Left renal pelvis (tissue), 4 donors: ENCODE data around the gene KRTAP5-2. TPM values are rescaled to one million over a fixed set of nuclear protein-coding genes. Genes with fewer than 3 reads are reported as not detected.

Source experiments
- DNase-seq, 4 donors: peaks; one replicate each; pipeline ENCODE4 v3.0.0-alpha.2; 2013; ENCODE audit warnings: low read depth in 4 of 4, low spot score in 3 of 4
- polyA plus RNA-seq, 4 donors: library from polyadenylated mRNA; unstranded; fragments of 120-200 nt; gene quantifications; one replicate each; pipeline ENCODE4 v1.2.1, GENCODE V29; 2013; ENCODE audit not compliant: insufficient read length in 4 of 4

KRTAP5-2 gene
- polyA plus RNA-seq, 4 donors = not detected

DNA sequence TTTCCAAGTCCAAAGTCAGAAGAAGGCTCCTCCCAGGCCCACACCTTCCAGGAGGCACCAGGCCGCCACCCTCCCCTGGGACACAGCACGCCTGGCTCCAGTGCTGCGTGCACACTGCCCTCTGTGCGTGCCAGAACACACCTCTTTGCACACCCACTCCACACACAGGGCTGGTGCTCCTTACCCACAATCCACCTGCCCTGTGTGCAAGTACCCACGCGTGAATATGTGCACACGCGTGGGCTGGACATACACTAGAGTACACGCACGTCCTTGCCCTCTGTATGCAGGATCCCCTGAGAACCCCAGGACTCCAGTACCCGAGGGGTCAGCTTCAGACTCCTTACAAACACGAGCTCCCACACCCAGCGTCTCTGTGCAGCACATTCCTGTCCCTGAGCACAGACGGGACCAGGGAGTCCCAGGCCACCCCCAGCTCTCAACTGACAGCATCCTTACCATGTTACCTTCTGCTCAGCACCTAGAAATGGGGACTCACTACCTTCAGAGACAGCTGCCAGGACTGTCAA, 28.8 kb downstream of the KRTAP5-2 start:
- DNase-seq = no peak

DNA sequence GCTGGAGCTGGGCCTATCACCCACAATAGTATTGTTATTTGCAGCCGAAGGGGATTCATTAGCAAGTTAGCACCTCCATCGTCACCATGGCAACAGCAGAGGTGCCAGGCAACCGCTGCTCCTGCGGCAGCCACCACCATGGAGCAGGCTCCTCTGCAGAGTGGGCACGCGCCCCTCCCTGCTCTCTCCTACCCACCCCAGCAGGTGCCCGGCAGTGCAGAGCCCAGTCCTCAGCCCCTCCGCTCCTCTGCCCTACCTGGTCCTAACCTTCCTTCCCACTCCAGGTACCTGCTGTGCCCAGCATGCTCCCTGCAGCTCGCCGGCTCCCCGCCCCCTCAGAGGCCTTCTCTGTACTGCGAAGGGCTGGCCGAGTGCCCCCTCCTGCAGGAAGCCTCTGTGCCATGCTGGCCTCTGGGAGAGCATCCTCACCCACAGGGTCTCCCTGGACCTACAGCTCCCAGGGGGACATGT, 29.6 kb downstream of the KRTAP5-2 start:
- DNase-seq = no peak

DNA sequence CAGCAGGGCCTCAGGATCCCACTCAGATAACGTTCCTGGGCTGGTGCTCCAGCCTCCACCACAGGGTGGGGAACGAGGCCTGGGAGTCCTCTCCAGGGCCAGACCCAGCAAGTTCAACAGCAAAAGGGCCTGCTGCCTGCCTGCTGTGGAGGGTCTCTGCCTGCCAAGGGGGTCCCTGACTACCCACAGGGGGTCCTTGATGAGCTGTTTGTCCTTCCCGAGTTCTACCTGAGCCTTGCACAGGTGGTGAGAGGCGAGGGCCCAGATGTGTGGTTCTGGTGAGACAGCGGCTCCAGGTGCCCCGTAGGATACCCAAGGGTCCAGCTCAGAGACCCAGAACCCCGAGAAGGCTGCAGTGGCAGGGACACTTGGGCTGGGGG, 30.4 kb downstream of the KRTAP5-2 start:
- DNase-seq = no peak

DNA sequence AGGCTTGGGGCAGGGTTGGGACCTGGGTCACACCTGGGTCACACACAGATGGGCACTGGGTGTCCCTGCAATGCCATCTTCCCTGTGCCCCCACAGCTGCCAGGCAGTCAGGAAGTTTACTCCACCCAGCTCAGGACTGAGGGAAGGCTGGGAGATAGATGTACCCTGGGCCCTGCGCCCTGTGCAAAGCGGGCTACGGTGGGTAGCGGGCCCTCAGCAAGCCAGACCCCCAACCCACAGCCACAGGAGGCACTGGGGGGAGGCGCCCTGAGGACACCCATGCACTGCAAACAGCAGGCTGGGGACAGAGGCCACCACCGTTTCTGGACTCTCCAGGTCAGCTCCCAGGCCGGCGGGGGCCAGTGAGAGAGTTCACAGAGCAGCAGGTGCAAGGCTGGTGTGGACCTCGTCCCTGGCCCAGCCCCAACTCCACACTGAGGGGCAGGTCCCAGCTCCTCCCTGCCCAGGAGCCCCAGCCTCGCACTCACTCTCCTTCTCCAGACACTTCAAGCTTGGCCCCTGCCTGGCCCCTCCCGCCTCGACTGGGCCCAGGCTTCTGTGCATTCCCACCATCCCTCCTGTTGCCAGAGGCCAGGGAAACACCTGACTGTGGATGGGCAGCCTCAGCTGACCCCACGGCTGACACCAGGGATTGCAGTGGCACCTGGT, 30.9 kb downstream of the KRTAP5-2 start:
- DNase-seq = no peak

DNA sequence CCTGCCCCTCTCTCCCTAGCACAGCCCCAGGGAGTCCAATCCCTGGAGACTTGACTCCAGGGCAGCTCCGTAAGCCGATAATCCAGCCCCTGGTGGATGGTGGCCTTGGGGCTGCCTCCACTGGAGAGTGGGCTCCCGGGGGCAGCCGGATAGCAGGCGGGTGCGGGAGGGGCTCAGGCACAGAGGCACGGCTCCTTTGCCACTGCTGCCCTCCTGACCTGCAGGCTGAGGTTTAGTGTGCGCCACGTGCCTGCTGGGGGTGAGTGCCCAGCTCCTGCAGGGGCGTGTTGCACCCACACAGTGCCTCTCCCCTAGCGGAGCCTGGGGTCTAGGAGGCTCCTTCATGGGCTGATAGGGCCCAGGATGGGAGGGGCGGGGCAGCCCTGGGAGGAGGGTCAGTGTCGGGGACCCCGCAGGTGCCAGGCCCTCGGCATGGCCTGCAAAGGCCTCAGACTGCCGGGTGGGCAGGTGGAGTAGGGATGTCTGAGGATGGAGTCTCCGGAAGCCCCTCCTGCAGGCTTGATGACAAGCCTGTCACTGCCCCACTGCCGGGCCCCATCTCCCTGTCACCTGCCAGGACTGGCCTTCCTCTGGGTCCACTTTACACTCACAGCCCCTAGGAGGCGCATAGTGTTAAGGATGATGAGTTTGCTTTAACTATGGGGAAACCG, 31.6 kb downstream of the KRTAP5-2 start:
- no peak for DNase-seq

DNA sequence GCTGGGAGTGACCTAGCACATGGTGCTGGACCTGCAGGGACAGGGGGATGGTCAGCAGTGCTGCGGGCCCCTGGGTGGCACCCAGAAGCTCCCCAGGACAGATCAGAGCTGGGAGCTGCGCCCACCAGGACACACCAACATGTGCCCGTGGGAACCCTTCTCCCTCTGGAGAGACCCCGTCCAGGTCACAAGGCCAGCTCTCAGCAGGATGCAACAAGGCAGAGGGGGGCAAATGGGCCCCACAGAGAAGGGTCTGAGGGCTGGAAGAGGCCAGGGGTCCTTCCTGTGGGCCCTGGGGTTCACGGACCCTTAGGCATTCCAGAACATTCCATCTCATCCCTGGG, 32.2 kb downstream of the KRTAP5-2 start:
- DNase-seq = no peak

DNA sequence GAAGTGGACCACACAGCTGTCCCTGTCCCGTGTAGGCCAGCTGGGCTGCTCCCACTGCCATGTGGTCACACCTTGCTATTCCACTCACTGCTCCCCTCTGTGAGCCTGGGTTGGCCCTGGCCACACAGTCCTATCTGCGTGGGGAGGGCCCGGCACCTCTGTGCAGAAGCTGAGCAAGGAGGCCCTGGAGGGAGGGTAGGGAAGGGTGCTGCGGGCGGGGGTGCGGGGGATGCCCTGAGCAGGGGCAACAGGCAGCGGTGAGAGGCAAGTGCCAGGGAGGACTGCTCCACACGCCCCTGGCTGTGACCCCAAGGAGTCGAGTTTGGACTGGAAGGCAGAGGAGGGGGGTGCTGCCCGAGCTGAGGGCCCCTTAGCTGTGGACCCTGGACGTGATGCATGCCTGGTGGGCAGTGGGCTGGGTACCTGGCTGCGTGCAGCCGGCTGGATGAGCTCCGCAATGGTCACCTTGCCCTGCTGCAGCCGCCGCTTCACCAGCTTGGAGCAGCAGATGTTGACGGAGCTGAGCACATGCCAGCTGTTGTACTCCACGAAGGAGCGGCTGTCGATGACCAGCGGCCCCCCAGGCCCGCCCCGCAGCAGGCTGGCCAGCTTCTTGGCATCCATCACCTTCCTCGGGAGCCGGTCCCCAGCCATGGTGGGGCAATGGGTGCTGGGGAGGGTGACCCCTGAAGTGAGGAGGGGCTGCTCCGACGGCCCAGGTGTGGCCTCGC, 32.8 kb downstream of the KRTAP5-2 start:
- no peak for DNase-seq

DNA sequence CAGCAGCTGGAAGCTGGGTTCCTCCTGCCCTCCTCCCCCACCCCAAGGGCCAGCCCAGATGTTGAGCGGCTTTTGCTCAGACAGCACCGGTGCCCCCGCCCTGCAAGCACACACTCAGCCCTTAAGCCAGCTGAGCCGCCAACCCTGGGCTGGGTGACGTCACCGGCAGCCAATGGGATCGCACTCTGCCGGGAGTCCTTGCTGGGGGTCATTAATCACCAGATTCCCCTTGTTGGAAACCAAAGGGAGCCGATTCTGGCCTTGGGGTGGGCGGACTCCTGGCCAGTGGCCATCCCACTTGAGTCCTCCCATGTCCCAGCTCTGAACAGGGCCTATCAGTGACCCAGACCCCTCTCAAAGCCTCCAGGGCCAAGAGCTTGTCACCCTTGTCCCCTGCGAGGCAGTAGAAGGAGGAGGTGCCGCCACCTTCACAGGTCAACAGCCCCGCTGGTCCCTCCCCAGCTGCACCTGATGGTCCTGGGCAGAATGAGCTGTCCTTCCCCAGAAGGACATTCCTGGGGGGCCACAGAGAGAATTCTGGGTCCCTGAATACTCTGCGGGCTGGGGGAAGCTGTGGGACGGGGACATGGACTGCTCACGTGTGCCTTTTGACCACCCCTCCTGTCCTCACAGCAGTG, 33.4 kb downstream of the KRTAP5-2 start:
- DNase-seq = no peak

DNA sequence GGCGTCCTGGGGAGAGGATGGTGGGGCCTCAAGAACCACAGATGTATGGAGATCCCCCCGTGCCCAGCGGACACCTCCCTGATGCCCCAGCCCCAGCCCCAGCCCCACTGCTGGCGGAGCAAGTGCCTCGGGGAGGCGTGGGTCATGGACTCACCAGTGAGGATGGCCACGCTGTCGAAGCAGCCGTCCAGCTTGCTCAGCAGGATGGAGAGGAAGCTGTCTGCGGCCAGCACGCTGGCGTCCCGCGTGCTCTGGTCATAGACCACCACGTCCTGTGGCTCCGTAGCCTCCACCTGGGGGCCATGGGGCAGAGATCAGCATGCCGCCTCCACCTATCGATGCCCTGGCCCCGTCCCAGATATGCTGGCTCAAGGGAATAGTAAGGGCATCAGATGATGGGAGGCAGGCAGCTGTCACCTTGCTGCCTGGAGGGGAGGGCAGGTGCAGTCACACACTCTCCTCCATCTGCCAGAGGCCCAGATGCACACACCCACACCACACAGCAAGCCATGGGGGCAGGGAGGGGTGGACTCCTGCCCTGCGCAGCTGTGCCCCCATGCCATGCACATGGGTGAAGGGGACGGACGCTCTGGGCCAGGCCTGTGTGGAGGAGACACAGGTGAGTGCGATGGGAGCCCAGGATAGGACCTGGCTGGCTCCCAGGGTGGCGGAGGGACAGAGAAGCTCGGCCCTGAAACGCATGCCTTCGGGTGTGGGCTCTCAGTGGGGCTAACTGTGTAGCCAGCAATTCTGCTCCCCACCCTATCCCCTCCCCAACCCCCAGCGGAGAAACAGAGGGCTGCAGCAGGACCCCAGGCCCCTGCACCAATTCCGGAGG, 34.2 kb downstream of the KRTAP5-2 start:
- no peak for DNase-seq

DNA sequence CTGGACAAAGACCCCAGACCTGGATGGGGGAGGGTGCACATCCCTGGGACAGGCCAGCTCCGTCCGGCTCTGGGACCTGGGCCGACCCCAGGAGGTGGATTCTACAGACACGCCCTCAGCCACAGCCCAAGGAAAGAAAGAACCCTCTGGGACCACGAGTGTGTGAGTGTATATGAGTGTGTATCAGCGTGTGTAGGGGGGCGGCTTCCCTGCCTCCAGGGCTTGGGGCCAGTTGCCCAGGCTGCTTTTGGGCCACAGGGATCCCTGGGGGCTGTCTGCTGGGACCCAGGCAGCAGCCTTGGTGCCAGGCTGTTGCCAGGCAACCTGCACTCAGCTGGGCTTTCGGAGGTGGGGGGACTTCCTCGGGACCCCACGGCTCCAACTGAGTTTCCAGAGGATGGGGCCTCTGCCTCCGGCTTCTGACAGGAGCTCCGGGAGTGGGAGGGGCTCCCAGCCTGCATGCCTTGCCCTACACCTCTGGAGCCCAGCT, 34.9 kb downstream of the KRTAP5-2 start:
- no peak for DNase-seq

DNA sequence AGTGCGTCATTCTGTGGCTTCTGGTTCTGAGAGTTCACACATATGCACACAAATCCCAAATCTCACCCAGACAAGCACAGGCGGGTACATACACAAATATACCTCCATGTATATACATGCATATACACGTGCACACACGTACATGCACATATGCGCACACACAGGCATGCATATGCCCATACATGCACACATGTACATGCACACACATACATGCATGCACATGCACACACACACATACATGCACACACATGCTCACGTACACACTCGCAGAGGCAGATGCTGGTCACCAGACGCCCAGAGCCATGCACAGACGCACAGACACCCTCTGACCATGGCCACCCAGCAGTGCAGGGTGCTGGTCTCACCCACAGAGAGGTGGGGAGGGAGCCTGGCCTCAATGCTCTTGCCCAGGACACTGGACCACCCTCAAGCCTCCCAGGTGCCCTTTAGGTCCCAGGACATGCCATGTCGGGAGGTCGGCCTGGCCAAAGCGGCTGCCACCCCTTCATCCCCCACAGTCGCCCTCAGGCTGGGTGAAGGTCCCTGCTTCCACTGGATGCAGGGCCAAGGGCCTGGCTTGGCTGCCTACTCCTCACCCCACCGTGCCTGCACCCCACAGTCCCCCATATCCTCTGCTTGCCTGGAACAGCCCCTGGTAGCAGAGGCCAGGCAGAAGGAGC, 35.5 kb downstream of the KRTAP5-2 start:
- no peak for DNase-seq

DNA sequence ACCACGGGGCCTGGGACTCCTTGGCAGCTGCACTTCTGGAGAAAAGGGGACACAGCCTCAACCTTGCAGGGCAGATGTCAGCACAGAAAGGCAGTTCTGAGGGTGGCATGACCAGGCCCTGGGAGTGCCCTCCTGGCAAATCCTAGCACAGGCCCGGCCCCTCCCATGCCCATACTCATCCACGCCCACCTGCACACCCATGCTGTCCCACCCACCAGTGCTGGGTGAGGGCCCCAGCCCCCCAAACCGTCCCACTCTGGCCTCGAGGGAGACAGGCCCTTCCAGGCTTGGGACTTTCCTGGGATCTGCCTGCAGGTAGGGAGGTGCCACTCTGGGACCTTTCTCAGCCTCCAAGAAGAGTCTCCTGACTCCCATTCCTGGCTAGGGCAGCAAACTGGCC, 36.1 kb downstream of the KRTAP5-2 start:
- no peak for DNase-seq

DNA sequence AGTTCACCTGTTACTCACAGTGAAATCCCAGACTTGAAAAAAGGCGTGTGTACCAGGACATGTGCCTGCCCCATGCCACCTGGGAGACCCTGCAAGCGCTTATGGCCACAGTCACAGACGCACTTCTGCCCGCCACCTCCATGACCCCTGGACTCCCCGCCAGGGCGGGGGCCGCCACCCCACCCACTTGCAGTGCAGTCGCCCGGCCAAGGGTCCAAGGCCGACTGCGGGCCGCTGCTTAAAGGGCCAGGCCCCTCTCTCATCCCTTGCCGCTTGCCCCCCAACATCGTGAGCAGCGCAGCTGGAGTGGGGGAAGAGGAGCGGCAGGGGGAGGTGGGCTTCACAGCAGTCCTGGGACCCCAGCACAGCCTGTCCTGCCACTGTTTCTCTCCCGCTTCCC, 36.8 kb downstream of the KRTAP5-2 start:
- DNase-seq = no peak

DNA sequence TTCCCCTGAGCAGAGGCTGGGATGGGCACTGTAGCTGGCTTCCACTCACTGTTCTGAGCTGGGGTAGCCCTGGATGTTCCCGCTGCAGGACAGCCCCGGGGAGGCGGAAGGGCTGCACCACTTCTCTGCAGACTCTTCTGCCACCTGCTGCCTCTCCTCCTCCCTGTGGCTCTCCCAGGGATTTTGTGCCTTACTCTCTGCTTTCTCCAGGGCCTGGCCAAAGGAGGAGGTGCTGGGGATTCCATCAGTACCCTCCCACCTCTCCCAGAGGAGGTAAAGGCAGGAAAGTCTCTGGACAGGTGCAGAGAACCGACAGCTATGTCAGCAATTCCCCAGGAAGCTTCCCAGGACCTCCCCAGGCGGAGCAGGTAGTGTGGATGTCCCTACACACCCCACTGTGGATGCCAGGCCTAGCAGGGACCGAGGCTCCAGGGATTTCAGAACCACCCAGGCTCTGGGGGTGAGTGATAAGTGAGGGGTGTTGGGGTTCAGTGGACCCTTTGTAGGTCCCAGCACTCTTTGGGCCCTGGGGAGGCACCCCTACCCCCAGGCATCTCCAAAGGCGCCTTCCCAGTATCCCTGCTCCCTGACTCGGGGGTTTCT, 37.3 kb downstream of the KRTAP5-2 start:
- no peak for DNase-seq

DNA sequence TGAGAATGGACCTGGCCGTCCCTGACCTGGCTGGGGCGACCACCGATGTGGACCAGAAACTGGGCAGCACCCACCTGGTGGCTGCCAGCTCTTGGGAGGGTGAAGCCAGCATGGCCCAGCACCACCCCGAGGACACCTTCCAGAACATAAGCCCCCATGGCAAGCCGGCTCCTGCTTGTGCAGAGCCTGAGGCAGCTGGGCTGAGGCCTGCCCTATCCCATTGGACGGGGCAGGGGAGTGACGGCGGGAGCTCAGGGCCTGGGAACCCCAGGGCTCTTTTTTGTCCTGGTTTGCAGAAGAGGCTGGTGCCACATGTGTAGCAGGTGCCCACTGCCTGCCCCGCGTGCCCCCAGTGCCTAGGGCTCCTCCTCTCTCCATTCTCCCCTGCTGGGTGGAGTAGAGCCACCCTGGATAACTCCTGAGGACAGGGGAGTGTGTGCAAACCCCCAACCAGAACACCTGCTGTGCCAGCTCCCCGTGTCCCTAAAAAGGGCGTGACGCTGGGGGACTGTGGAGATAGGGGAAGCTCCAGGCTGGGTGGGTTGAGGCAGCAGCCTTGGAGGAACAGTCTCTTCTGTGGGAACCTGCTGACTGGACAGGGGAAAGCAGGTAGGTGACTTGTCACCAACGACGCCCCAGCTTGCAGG, 38.0 kb downstream of the KRTAP5-2 start:
- no peak for DNase-seq

DNA sequence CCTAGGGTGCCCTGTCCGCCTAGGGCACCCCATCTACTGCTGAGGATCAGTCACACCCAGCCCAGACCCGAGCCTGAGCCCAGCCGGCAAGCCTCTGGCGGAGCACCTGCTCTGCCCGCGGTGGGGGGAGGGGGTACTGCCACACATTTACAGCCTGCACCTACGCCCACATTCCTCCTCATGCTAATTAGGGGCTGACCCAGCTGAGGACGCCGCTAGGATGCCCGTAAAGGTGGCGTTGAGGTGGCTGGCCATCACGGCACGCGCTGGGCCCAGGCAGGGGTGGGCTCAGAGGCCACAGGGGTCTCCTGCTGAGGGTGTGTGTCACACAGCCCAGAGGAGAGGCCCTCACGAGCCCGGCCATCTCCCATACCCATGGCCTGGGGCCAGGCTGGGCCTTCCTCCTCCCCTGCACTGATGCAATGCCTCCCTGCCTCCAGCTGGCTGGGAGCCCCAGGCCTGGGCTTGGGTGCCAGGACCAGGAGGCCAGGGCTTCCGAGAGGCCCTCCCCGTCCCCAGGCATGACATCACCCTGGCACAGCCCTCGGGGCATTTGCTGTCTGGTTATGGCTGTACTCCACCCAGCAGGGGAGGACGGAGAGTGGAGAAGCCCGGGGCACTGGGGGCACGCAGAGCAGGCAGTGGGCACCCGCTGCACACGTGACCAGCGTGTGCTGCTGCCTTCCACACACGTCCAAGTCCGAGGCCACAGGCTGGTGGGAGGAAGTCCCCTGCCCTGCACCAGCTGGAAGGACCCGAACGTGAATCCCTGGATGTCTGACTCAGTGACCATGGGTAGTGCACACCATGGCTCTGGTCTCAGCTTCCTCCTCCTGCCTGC, 38.8 kb downstream of the KRTAP5-2 start:
- no peak for DNase-seq

DNA sequence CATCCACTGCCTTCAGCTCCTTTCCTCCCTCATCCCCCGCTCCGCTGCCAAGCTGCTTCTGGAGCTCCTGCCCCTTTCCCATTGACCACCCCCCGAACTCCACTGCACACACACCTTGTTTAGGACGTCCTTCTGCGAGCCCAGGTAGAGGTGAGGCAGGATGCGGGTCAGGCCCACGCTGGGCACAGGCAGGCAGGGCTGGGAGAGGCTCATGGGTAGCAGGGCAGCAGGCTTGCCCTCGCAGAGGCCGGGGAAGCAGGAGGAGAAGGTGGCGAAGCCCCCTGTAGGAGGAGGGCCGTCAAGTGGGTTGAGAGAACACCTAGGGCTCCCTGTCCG, 39.4 kb downstream of the KRTAP5-2 start:
- no peak for DNase-seq
